ENCODE measurements around the gene ZBTB16.

DNA sequence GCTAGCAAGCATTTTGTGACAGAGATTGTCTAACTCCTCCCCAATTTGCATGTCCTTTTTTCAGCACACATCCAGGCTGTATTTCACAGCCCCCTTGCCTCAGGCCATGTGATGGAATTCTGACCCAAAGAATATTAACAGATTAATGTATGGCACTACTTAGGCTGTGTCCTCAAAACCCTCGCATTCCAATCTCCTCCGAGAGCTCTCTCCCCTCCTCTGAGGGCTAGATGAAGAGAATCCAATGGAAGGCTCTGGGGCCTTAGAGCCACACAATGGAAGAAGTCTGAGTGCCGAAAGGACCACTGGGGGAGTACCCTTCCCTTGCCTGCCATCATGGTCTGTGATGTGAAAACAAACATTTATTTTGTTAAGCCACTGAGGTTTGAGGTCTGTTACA is 223.0 kb downstream of the ZBTB16 start:
- TF ChIP-seq POLR2A (IDR thresholded peaks at IDR 0.05; ENCODE audit: low read depth, low read length), result no peak
- TF ChIP-seq, protein P1, sequence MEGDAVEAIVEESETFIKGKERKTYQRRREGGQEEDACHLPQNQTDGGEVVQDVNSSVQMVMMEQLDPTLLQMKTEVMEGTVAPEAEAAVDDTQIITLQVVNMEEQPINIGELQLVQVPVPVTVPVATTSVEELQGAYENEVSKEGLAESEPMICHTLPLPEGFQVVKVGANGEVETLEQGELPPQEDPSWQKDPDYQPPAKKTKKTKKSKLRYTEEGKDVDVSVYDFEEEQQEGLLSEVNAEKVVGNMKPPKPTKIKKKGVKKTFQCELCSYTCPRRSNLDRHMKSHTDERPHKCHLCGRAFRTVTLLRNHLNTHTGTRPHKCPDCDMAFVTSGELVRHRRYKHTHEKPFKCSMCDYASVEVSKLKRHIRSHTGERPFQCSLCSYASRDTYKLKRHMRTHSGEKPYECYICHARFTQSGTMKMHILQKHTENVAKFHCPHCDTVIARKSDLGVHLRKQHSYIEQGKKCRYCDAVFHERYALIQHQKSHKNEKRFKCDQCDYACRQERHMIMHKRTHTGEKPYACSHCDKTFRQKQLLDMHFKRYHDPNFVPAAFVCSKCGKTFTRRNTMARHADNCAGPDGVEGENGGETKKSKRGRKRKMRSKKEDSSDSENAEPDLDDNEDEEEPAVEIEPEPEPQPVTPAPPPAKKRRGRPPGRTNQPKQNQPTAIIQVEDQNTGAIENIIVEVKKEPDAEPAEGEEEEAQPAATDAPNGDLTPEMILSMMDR (IDR thresholded peaks at IDR 0.05; ENCODE audit: extremely low read depth in 1 of 2, insufficient read depth in 1 of 2, low read depth in 1 of 2, low read length in 2 of 2), result no peak
- TF ChIP-seq EZH2 (IDR thresholded peaks at IDR 0.05; ENCODE audit: borderline replicate concordance, low read depth, low read length, severe bottlenecking), result no peak
- TF ChIP-seq, protein P2, sequence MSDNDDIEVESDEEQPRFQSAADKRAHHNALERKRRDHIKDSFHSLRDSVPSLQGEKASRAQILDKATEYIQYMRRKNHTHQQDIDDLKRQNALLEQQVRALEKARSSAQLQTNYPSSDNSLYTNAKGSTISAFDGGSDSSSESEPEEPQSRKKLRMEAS (IDR thresholded peaks at IDR 0.05; ENCODE audit: insufficient read depth, insufficient read length), result no peak

Data from endothelial cell of umbilical vein (primary cell).